CD4-positive, alpha-beta T cell (primary cell): ENCODE results near the gene ZC3H13. TPM values are rescaled to one million over a fixed set of nuclear protein-coding genes. Genes with fewer than 3 reads are reported as not detected.

Experiments used
- ATAC-seq: fragments of 200-7000 bp; cut with Tn5 transposase; one replicate; pipeline ENCODE4 v1.10.0; 2022; ENCODE audit warnings: mild to moderate bottlenecking; ENCODE audit not compliant: poor library complexity
- CTCF ChIA-PET: fragments of 350-600 bp; sonication (Branson Sonifier 250); formaldehyde crosslinking; loops from one replicate; lab custom pipeline; 2021; ENCODE audit warnings: antibody characterized with exemption, inconsistent platforms; lab: Charles Lee
- POLR2A ChIA-PET: fragments of 350-600 bp; sonication (Branson Sonifier 250); formaldehyde crosslinking; loops from one replicate; lab custom pipeline; 2021; ENCODE audit warnings: antibody characterized with exemption, inconsistent platforms; lab: Charles Lee
- DNase-seq, 14 experiments: peaks; one replicate each; pipeline ENCODE4 v3.0.0-alpha.2; 2013 to 2020; ENCODE audit warnings: mixed read lengths in 2 of 14
- H3K27ac ChIP-seq, 2 donors: one replicate each; pipeline versions ENCODE4 v1.5.1 to v1.7.0; 2013; ENCODE audit warnings: low read length in 2 of 2, low read depth in 1 of 2, mild to moderate bottlenecking in 1 of 2
- H3K27me3 ChIP-seq, 2 experiments: 1 replicate in 1 of 2; 2 replicates in 1 of 2; pipeline versions ENCODE4 v1.6.1 to v1.7.0; 2013; ENCODE audit warnings: low read length in 2 of 2, control low read depth in 1 of 2, mild to moderate bottlenecking in 1 of 2, moderate library complexity in 1 of 2; ENCODE audit not compliant: insufficient read depth in 2 of 2, control insufficient read depth in 1 of 2
- H3K36me3 ChIP-seq: one replicate; pipeline ENCODE4 v1.6.1; 2013; ENCODE audit warnings: low read length, control low read depth; ENCODE audit not compliant: insufficient read depth
- H3K4me1 ChIP-seq: one replicate; pipeline ENCODE4 v1.6.1; 2013; ENCODE audit warnings: low read length, control low read depth; ENCODE audit not compliant: insufficient read depth
- H3K4me3 ChIP-seq: one replicate; pipeline ENCODE4 v1.5.1; 2013; ENCODE audit warnings: mild to moderate bottlenecking, low read length, moderate library complexity
- H3K9me3 ChIP-seq, 2 experiments: 1 replicate in 1 of 2; 2 replicates in 1 of 2; pipeline versions ENCODE4 v1.6.1 to v1.7.0; 2013; ENCODE audit warnings: low read length in 2 of 2, mild to moderate bottlenecking in 2 of 2, control low read depth in 1 of 2, moderate library complexity in 1 of 2; ENCODE audit not compliant: control insufficient read depth in 1 of 2, insufficient read depth in 1 of 2
- H3K27ac Mint-ChIP-seq: one replicate; pipeline ENCODE4 v1.8.0; 2020; ENCODE audit warnings: mixed read lengths
- H3K27me3 Mint-ChIP-seq: one replicate; pipeline ENCODE4 v1.8.0; 2021; ENCODE audit warnings: mixed read lengths
- H3K36me3 Mint-ChIP-seq: one replicate; pipeline ENCODE4 v1.8.0; 2021; ENCODE audit warnings: low read depth, mixed read lengths
- H3K4me1 Mint-ChIP-seq: one replicate; pipeline ENCODE4 v1.8.0; 2021; ENCODE audit warnings: low read depth, mixed read lengths
- H3K4me3 Mint-ChIP-seq: one replicate; pipeline ENCODE4 v1.8.0; 2020; ENCODE audit warnings: mild to moderate bottlenecking, mixed read lengths
- H3K9me3 Mint-ChIP-seq: one replicate; pipeline ENCODE4 v1.8.0; 2020; ENCODE audit warnings: mixed read lengths
- intact Hi-C, 2 experiments: fragments of 100-400 bp; cut with DNase I in 1 of 2; cut with micrococcal nuclease in 1 of 2; formaldehyde crosslinking; loops; one replicate each; pipeline versions ENCODE4 v1.15.1 to v1.9.0; 2023 to 2025; cut with DNase I, micrococcal nuclease
- total RNA-seq, 174 experiments: library from RNA in 2 of 174; stranded (reverse) in 2 of 174; gene quantifications; one replicate each; pipeline ENCODE4 v1.2.3 and lab custom pipeline; 2021 to 2026
- TF ChIP-seq, protein P1 (sequence below): fragments of 200-600 bp; IDR thresholded peaks from one replicate; pipeline ENCODE4 v1.8.0; 2022; ENCODE audit warnings: antibody characterized with exemption, mild to moderate bottlenecking

ZC3H13 gene
- total RNA-seq, 2 experiments from 2014 or later, result 36.5 to 43.8 TPM

GRCh38 chr13:45974500-45974899 is 78.0 kb downstream of the ZC3H13 start:
- Histone ChIP-seq H3K27ac (no peak overlapping the region), H3K9me3 (no peaks in the 10 kb centered on the region), H3K4me1 (no peaks in the 10 kb centered on the region), H3K36me3 (peaks cover 78% of the 10 kb centered on the region), H3K4me3 (no peak overlapping the region), H3K27me3 (no peaks in the 10 kb centered on the region)
- H3K9me3 Mint-ChIP-seq, result no peaks in the 10 kb centered on the region
- TF ChIP-seq, protein P1, sequence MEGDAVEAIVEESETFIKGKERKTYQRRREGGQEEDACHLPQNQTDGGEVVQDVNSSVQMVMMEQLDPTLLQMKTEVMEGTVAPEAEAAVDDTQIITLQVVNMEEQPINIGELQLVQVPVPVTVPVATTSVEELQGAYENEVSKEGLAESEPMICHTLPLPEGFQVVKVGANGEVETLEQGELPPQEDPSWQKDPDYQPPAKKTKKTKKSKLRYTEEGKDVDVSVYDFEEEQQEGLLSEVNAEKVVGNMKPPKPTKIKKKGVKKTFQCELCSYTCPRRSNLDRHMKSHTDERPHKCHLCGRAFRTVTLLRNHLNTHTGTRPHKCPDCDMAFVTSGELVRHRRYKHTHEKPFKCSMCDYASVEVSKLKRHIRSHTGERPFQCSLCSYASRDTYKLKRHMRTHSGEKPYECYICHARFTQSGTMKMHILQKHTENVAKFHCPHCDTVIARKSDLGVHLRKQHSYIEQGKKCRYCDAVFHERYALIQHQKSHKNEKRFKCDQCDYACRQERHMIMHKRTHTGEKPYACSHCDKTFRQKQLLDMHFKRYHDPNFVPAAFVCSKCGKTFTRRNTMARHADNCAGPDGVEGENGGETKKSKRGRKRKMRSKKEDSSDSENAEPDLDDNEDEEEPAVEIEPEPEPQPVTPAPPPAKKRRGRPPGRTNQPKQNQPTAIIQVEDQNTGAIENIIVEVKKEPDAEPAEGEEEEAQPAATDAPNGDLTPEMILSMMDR, result no peak
- CTCF ChIA-PET, result interaction anchor here (0.7 kb wide), 1 partner anchor 725 kb away, joined by 3 read pairs; no protein-coding TSS in a partner anchor
- no peak for DNase-seq
- H3K27me3 Mint-ChIP-seq, result no peaks in the 10 kb centered on the region
- POLR2A ChIA-PET, result no interaction called here
- no peak for ATAC-seq
- peaks cover 99% of the 10 kb centered on the region for H3K36me3 Mint-ChIP-seq
- intact Hi-C loops, result no loop called here
- H3K27ac Mint-ChIP-seq, result no peak overlapping the region
- no peak overlapping the region for H3K4me3 Mint-ChIP-seq
- H3K4me1 Mint-ChIP-seq, result peaks cover 4% of the 10 kb centered on the region

DNA sequence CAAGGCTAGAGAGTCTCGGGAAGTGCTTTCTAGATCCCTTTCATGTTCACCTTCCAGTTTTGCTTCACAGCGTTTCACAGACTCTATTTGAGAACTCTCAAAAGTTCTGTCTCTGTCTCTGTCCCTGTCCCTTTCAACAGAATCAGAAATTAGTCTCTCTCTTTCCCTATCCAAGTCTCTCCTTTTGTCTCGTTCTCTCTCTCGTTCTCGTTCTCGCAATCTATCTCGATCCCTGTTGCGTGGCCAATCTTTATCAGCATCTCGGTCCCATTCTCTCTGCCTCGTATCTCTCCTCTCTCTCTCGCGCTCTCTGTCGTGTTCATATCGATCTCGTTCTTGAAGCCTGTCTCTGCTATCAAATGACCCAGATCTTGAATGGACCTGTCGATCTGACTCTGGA is 85.0 kb downstream of the ZC3H13 start:
- Mint-ChIP-seq H3K4me3 (no peak overlapping the region), H3K9me3 (no peaks in the 10 kb centered on the region), H3K27me3 (no peaks in the 10 kb centered on the region), H3K27ac (peak overlapping the region; percentile 22), H3K4me1 (peaks cover 7% of the 10 kb centered on the region), H3K36me3 (peaks cover 95% of the 10 kb centered on the region)
- ATAC-seq (no peak), DNase-seq (no peak)
- H3K27me3 ChIP-seq, result no peaks in the 10 kb centered on the region
- TF ChIP-seq, protein P1, result no peak
- ChIA-PET CTCF (no interaction called here), POLR2A (no interaction called here)
- intact Hi-C loops, result no loop called here
- H3K36me3 ChIP-seq, result peaks cover 94% of the 10 kb centered on the region
- H3K27ac ChIP-seq, result no peak overlapping the region
- H3K4me3 ChIP-seq, result no peak overlapping the region
- H3K4me1 ChIP-seq, result no peaks in the 10 kb centered on the region
- H3K9me3 ChIP-seq, result no peaks in the 10 kb centered on the region

DNA sequence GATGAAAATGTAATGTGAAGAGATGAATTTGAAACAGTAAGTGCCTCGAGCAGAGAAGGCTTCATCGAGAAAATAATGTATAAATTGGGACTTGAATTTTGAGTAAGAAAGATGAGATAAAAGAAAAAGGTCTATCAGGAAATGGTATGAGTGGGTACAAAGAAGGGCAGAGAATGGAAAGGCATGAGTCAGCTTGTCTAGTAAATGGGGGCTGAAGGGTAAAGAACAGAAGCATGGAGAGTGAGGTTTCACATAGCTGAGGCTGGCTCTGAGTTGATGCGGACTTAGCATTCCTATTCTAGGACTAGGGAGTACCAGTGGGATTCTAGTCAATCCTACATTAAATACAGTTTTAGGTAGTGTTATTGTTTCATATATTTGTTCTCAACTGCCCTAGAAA is 85.8 kb downstream of the ZC3H13 start:
- intact Hi-C loops, result no loop called here
- peak overlapping the region; percentile 22 for H3K27ac Mint-ChIP-seq
- no peaks in the 10 kb centered on the region for H3K9me3 ChIP-seq
- H3K27me3 ChIP-seq, result no peaks in the 10 kb centered on the region
- no peak overlapping the region for H3K27ac ChIP-seq
- ChIA-PET POLR2A (no interaction called here), CTCF (no interaction called here)
- no peak overlapping the region for H3K4me3 Mint-ChIP-seq
- peaks cover 7% of the 10 kb centered on the region for H3K4me1 Mint-ChIP-seq
- H3K9me3 Mint-ChIP-seq, result no peaks in the 10 kb centered on the region
- peaks cover 94% of the 10 kb centered on the region for H3K36me3 Mint-ChIP-seq
- ATAC-seq (no peak), DNase-seq (no peak)
- H3K4me1 ChIP-seq, result no peaks in the 10 kb centered on the region
- TF ChIP-seq, protein P1, result no peak
- no peak overlapping the region for H3K4me3 ChIP-seq
- H3K27me3 Mint-ChIP-seq, result no peaks in the 10 kb centered on the region
- peaks cover 89% of the 10 kb centered on the region for H3K36me3 ChIP-seq
